GM23338 (cell line): Measurements from ENCODE around the gene TRNAU1AP. TPM values are rescaled to one million over a fixed set of nuclear protein-coding genes. Genes with fewer than 3 reads are reported as not detected.

Experiments used
- ATAC-seq: fragments of 200-7000 bp; cut with Tn5 transposase; 3 replicates; pipeline ENCODE4 v1.9.1; 2020
- DNase-seq: peaks from one replicate; pipeline ENCODE4 v3.0.0-alpha.2; 2015; ENCODE audit warnings: low spot score
- H2AFZ ChIP-seq: fragments of 200-600 bp; sonication (generic); 2 replicates; pipeline ENCODE4 v1.8.0; 2016; ENCODE audit warnings: antibody characterized with exemption, mild to moderate bottlenecking, moderate library complexity
- H3F3A ChIP-seq: fragments of 200-600 bp; sonication (generic); replicated peaks from 2 replicates; pipeline ENCODE4 v1.8.0; 2017; ENCODE audit warnings: antibody characterized with exemption, mixed run types, low read depth
- H3K27ac ChIP-seq: fragments of 200-600 bp; sonication (generic); 2 replicates; pipeline ENCODE4 v1.6.1; 2016; ENCODE audit warnings: low read depth
- H3K27me3 ChIP-seq: fragments of 200-600 bp; sonication (generic); 2 replicates; pipeline ENCODE4 v1.8.0; 2016; ENCODE audit warnings: mild to moderate bottlenecking, mixed run types, moderate library complexity; ENCODE audit not compliant: insufficient read depth
- H3K36me3 ChIP-seq: fragments of 200-600 bp; sonication (generic); 2 replicates; pipeline ENCODE4 v1.8.0; 2016; ENCODE audit warnings: mild to moderate bottlenecking; ENCODE audit not compliant: insufficient read depth
- H3K4me1 ChIP-seq: fragments of 200-600 bp; sonication (generic); 2 replicates; pipeline ENCODE4 v1.8.0; 2016; ENCODE audit warnings: mild to moderate bottlenecking, moderate library complexity; ENCODE audit not compliant: insufficient read depth
- H3K4me2 ChIP-seq: fragments of 200-600 bp; sonication (generic); 2 replicates; pipeline ENCODE4 v1.7.1; 2017; ENCODE audit warnings: mixed run types
- H3K4me3 ChIP-seq: fragments of 200-600 bp; sonication (generic); 2 replicates; pipeline ENCODE4 v1.6.1; 2016; ENCODE audit warnings: mixed run types
- H3K79me2 ChIP-seq: fragments of 200-600 bp; sonication (generic); replicated peaks from 2 replicates; pipeline ENCODE4 v1.8.0; 2017; ENCODE audit warnings: mild to moderate bottlenecking; ENCODE audit not compliant: insufficient read depth
- H3K9me2 ChIP-seq: fragments of 200-600 bp; sonication (generic); 2 replicates; pipeline ENCODE4 v1.8.0; 2017; ENCODE audit not compliant: insufficient read depth
- H4K20me1 ChIP-seq: fragments of 200-600 bp; sonication (generic); replicated peaks from 2 replicates; pipeline ENCODE4 v1.8.0; 2017; ENCODE audit warnings: mild to moderate bottlenecking; ENCODE audit not compliant: insufficient read depth
- H3K27ac Mint-ChIP-seq: 2 replicates; pipeline ENCODE4 v1.8.0; 2020; ENCODE audit warnings: inconsistent platforms, mild to moderate bottlenecking, moderate library complexity, mixed read lengths
- H3K27me3 Mint-ChIP-seq: 3 replicates; pipeline ENCODE4 v1.8.0; 2022; ENCODE audit warnings: low read depth, mild to moderate bottlenecking, moderate library complexity, mixed read lengths, inconsistent platforms; ENCODE audit not compliant: insufficient read depth, poor library complexity
- H3K36me3 Mint-ChIP-seq: 3 replicates; pipeline ENCODE4 v1.8.0; 2021; ENCODE audit warnings: low read depth, mild to moderate bottlenecking, inconsistent platforms, moderate library complexity, mixed read lengths
- H3K4me1 Mint-ChIP-seq: 3 replicates; pipeline ENCODE4 v1.8.0; 2020; ENCODE audit warnings: mild to moderate bottlenecking, inconsistent platforms, mixed read lengths
- H3K4me3 Mint-ChIP-seq: 3 replicates; pipeline ENCODE4 v1.8.0; 2021; ENCODE audit warnings: moderate library complexity, mild to moderate bottlenecking, inconsistent platforms, mixed read lengths
- H3K9me3 Mint-ChIP-seq: 3 replicates; pipeline ENCODE4 v1.8.0; 2020; ENCODE audit warnings: moderate library complexity, mild to moderate bottlenecking, inconsistent platforms, mixed read lengths
- CTCF ChIP-seq, 2 experiments: fragments of 200-600 bp in 1 of 2; sonication (generic) in 1 of 2; conservative IDR thresholded peaks; 2 replicates each; pipeline versions ENCODE4 v1.5.1 to v1.6.1; 2016 to 2017; ENCODE audit warnings: antibody characterized with exemption in 2 of 2, low read depth in 2 of 2, mild to moderate bottlenecking in 2 of 2, moderate library complexity in 1 of 2
- EZH2phosphoT487 ChIP-seq: fragments of 200-600 bp; sonication (generic); IDR thresholded peaks from one replicate; pipeline ENCODE4 v1.8.1; 2018; ENCODE audit warnings: antibody characterized with exemption; ENCODE audit not compliant: unreplicated experiment
- JUNB ChIP-seq: IDR thresholded peaks from one replicate; pipeline ENCODE4 v1.6.1; 2016; ENCODE audit warnings: antibody characterized with exemption; ENCODE audit not compliant: unreplicated experiment
- POLR2AphosphoS5 ChIP-seq: IDR thresholded peaks from 2 replicates; pipeline ENCODE4 v1.6.1; 2016; ENCODE audit warnings: antibody characterized with exemption, low read depth
- REST ChIP-seq: IDR thresholded peaks from one replicate; pipeline ENCODE4 v1.6.1; 2018; ENCODE audit warnings: antibody characterized with exemption; ENCODE audit not compliant: unreplicated experiment
- STAT1 ChIP-seq: IDR thresholded peaks from one replicate; pipeline ENCODE4 v1.6.1; 2016; ENCODE audit warnings: antibody characterized with exemption; ENCODE audit not compliant: unreplicated experiment
- ZNF114 ChIP-seq: fragments of 250-450 bp; sonication (Bioruptor Pico); IDR thresholded peaks from 2 replicates; pipeline ENCODE4 v1.5.0; 2020; ENCODE audit warnings: mild to moderate bottlenecking, moderate library complexity
- ZNF331 ChIP-seq: fragments of 250-450 bp; sonication (Bioruptor Pico); IDR thresholded peaks from 2 replicates; pipeline ENCODE4 v1.5.0; 2020; ENCODE audit warnings: low read depth, mild to moderate bottlenecking, moderate library complexity
- ZNF462 ChIP-seq: fragments of 250-450 bp; sonication (Bioruptor Pico); IDR thresholded peaks from 2 replicates; pipeline ENCODE4 v1.5.0; 2020; ENCODE audit warnings: mild to moderate bottlenecking, moderate library complexity
- polyA plus RNA-seq: library from polyadenylated mRNA; unstranded; fragments of >200 nt; fragmentation: Nextera tagmentation; extraction: Ambion mirVana; gene quantifications from 2 replicates; pipeline ENCODE4 v1.2.1, GENCODE V29; 2016
- total RNA-seq: library from RNA; depleted of rRNA; stranded (reverse); fragments of >200 nt; shearing (Covaris generic); gene quantifications from 2 replicates; pipeline ENCODE4 v1.2.3, GENCODE V29; 2014

Gene TRNAU1AP
- total and polyA plus RNA-seq, 2 experiments from 2014 or later = 20.3 to 42.1 TPM

GRCh38 chr1:28545246-28545628, 7.6 kb upstream of the TRNAU1AP start (continued):
- TF ChIP-seq CTCF (conservative IDR thresholded peaks at IDR 0.05; ENCODE audit: low read depth in 2 of 2) = no peak
- no peak for TF ChIP-seq EZH2phosphoT487
- TF ChIP-seq JUNB = no peak
- TF ChIP-seq ZNF114 (CRISPR knock-in tag) = no peak
- TF ChIP-seq STAT1 = no peak
- no peak for TF ChIP-seq REST

- no peak overlapping the region for H3K4me3 Mint-ChIP-seq
- no peaks in the 10 kb centered on the region for H3K36me3 ChIP-seq
- H3K27ac Mint-ChIP-seq = no peak overlapping the region
- DNase-seq (no peak), ATAC-seq (no peak)
- H3K4me3 ChIP-seq = no peak overlapping the region
- no peaks in the 10 kb centered on the region for H3K9me2 ChIP-seq
- H3K27me3 ChIP-seq = no peaks in the 10 kb centered on the region
- no peaks in the 10 kb centered on the region; the same call in 2 of the 3 replicates for H3K9me3 Mint-ChIP-seq
- H3K27ac ChIP-seq = no peak overlapping the region
- H3K79me2 ChIP-seq = no peaks in the 10 kb centered on the region
- no peak overlapping the region for H3K4me2 ChIP-seq
- H3K36me3 Mint-ChIP-seq = no peaks in the 10 kb centered on the region
- 0 out of 3 replicates have a peak, but pooled peaks cover 3% of the 10 kb centered on the region for H3K4me1 Mint-ChIP-seq
- no peaks in the 10 kb centered on the region for H3K4me1 ChIP-seq
- peaks cover 12% of the 10 kb centered on the region for H3K27me3 Mint-ChIP-seq
- H3F3A ChIP-seq = no peaks in the 10 kb centered on the region; the same call in 1 of the 2 replicates
- H2AFZ ChIP-seq = no peak overlapping the region
- H4K20me1 ChIP-seq = no peaks in the 10 kb centered on the region
- TF ChIP-seq ZNF462 (CRISPR knock-in tag) (no peak), ZNF331 (CRISPR knock-in tag) (no peak), CTCF (conservative IDR thresholded peaks at IDR 0.05; ENCODE audit: low read depth in 2 of 2) (no peak), JUNB (no peak), ZNF114 (CRISPR knock-in tag) (no peak), POLR2AphosphoS5 (no peak), EZH2phosphoT487 (no peak)
Measured at GRCh38 chr1:28548318-28548717, 4.6 kb upstream of the TRNAU1AP start.
